H9 (cell line): ENCODE data around the gene IGFLR1. TPM values are rescaled to one million over a fixed set of nuclear protein-coding genes. Genes with fewer than 3 reads are reported as not detected.

Experiments used
- DNase-seq: peaks from one replicate; pipeline ENCODE4 v3.0.0-alpha.2; 2017
- H2AFZ ChIP-seq: one replicate; pipeline ENCODE4 v1.6.1; 2013; ENCODE audit warnings: mild to moderate bottlenecking, low read length, control low read depth, moderate library complexity
- H2AK5ac ChIP-seq: 2 replicates; pipeline ENCODE4 v1.6.1; 2013; ENCODE audit warnings: low read length, control low read depth, mixed read lengths; ENCODE audit not compliant: insufficient read length
- H2BK120ac ChIP-seq: one replicate; pipeline ENCODE4 v1.6.1; 2013; ENCODE audit warnings: low read depth, mild to moderate bottlenecking, low read length, control low read depth, inconsistent platforms; ENCODE audit not compliant: poor library complexity, severe bottlenecking
- H2BK12ac ChIP-seq: 2 replicates; pipeline ENCODE4 v1.6.1; 2013; ENCODE audit warnings: low read length, control low read depth, mixed read lengths, low read depth; ENCODE audit not compliant: insufficient read length
- H2BK15ac ChIP-seq: 2 replicates; pipeline ENCODE4 v1.6.1; 2013; ENCODE audit warnings: low read depth, low read length, control low read depth
- H2BK20ac ChIP-seq: one replicate; pipeline ENCODE4 v1.6.1; 2013; ENCODE audit warnings: low read depth, mild to moderate bottlenecking, low read length, control low read depth, inconsistent platforms; ENCODE audit not compliant: poor library complexity, severe bottlenecking
- H2BK5ac ChIP-seq: 2 replicates; pipeline ENCODE4 v1.6.1; 2013; ENCODE audit warnings: low read length, control low read depth, mixed read lengths; ENCODE audit not compliant: insufficient read length
- H3K14ac ChIP-seq: 2 replicates; pipeline ENCODE4 v1.6.1; 2013; ENCODE audit warnings: low read length, control low read depth; ENCODE audit not compliant: insufficient read depth
- H3K18ac ChIP-seq: 2 replicates; pipeline ENCODE4 v1.6.1; 2013; ENCODE audit warnings: low read depth, mild to moderate bottlenecking, mixed read lengths, low read length, control low read depth; ENCODE audit not compliant: insufficient read length
- H3K23ac ChIP-seq: 2 replicates; pipeline ENCODE4 v1.6.1; 2013; ENCODE audit warnings: low read length, control low read depth, mixed read lengths, low read depth; ENCODE audit not compliant: insufficient read length
- H3K23me2 ChIP-seq: 2 replicates; pipeline ENCODE4 v1.6.1; 2013; ENCODE audit warnings: low read depth, mild to moderate bottlenecking, mixed read lengths, low read length, control low read depth; ENCODE audit not compliant: insufficient read length, poor library complexity, severe bottlenecking
- H3K27ac ChIP-seq: 2 replicates; pipeline ENCODE4 v1.5.1; 2013; ENCODE audit warnings: low read length, control low read depth, mixed read lengths, low read depth; ENCODE audit not compliant: insufficient read length
- H3K27me3 ChIP-seq: 2 replicates; pipeline ENCODE4 v1.6.1; 2013; ENCODE audit warnings: low read length, control low read depth, inconsistent platforms; ENCODE audit not compliant: insufficient read depth
- H3K4ac ChIP-seq: 2 replicates; pipeline ENCODE4 v1.6.1; 2013; ENCODE audit warnings: low read depth, mild to moderate bottlenecking, control low read depth, inconsistent platforms, low read length, moderate library complexity
- H3K4me1 ChIP-seq: 2 replicates; pipeline ENCODE4 v1.6.1; 2013; ENCODE audit warnings: low read length, control low read depth, inconsistent platforms; ENCODE audit not compliant: insufficient read depth
- H3K4me2 ChIP-seq: 2 replicates; pipeline ENCODE4 v1.6.1; 2013; ENCODE audit warnings: low read length, control low read depth, mixed read lengths; ENCODE audit not compliant: insufficient read length, insufficient read depth
- H3K56ac ChIP-seq: 2 replicates; pipeline ENCODE4 v1.6.1; 2013; ENCODE audit warnings: low read depth, mild to moderate bottlenecking, mixed read lengths, low read length, control low read depth; ENCODE audit not compliant: insufficient read length
- H3K79me1 ChIP-seq: 2 replicates; pipeline ENCODE4 v1.6.1; 2013; ENCODE audit warnings: low read depth, mild to moderate bottlenecking, moderate library complexity, low read length, control low read depth, inconsistent platforms; ENCODE audit not compliant: insufficient read depth, poor library complexity, severe bottlenecking
- H3K79me2 ChIP-seq: 2 replicates; pipeline ENCODE4 v1.6.1; 2013; ENCODE audit warnings: low read length, control low read depth, inconsistent platforms; ENCODE audit not compliant: insufficient read depth
- H3K9ac ChIP-seq: 2 replicates; pipeline ENCODE4 v1.6.1; 2013; ENCODE audit warnings: low read length, control low read depth, mixed read lengths; ENCODE audit not compliant: insufficient read length; ENCODE audit errors: extremely low read depth
- H3K9me3 ChIP-seq: one replicate; pipeline ENCODE4 v1.6.1; 2013; ENCODE audit warnings: low read depth, low read length, inconsistent platforms; ENCODE audit not compliant: control insufficient read depth
- H3T11ph ChIP-seq: one replicate; pipeline ENCODE4 v1.6.1; 2013; ENCODE audit warnings: mild to moderate bottlenecking, low read length, control low read depth, inconsistent platforms
- H4K20me1 ChIP-seq: one replicate; pipeline ENCODE4 v1.6.1; 2013; ENCODE audit not compliant: control insufficient read depth, insufficient read length, insufficient read depth
- H4K5ac ChIP-seq: 2 replicates; pipeline ENCODE4 v1.6.1; 2013; ENCODE audit warnings: low read depth, mild to moderate bottlenecking, mixed read lengths, low read length, control low read depth; ENCODE audit not compliant: insufficient read length
- H4K8ac ChIP-seq: replicated peaks from 2 replicates; pipeline ENCODE4 v1.6.1; 2013; ENCODE audit warnings: low read length, control low read depth, mixed read lengths, low read depth; ENCODE audit not compliant: insufficient read length
- H4K91ac ChIP-seq: 2 replicates; pipeline ENCODE4 v1.6.1; 2013; ENCODE audit warnings: low read depth, mild to moderate bottlenecking, moderate library complexity, mixed read lengths, low read length, control low read depth; ENCODE audit not compliant: insufficient read length
- H3K27ac Mint-ChIP-seq, 3 experiments: 2 replicates in 2 of 3; 3 replicates in 1 of 3; pipeline ENCODE4 v1.8.0; 2020 to 2021; ENCODE audit warnings: mixed read lengths in 3 of 3, mild to moderate bottlenecking in 1 of 3, moderate library complexity in 1 of 3
- H3K27me3 Mint-ChIP-seq: 2 replicates; pipeline ENCODE4 v1.8.0; 2021; ENCODE audit warnings: low read depth, mild to moderate bottlenecking, moderate library complexity, mixed read lengths
- H3K36me3 Mint-ChIP-seq, 3 experiments: 2 replicates in 2 of 3; 3 replicates in 1 of 3; pipeline ENCODE4 v1.8.0; 2020 to 2021; ENCODE audit warnings: low read depth in 3 of 3, mixed read lengths in 3 of 3; ENCODE audit not compliant: insufficient read depth in 1 of 3
- H3K4me1 Mint-ChIP-seq, 2 experiments: 2 replicates each; pipeline ENCODE4 v1.8.0; 2020; ENCODE audit warnings: mixed read lengths in 2 of 2
- H3K4me3 Mint-ChIP-seq, 2 experiments: 2 replicates in 1 of 2; 3 replicates in 1 of 2; pipeline ENCODE4 v1.8.0; 2020 to 2021; ENCODE audit warnings: mild to moderate bottlenecking in 2 of 2, mixed read lengths in 2 of 2, moderate library complexity in 1 of 2
- H3K9me3 Mint-ChIP-seq, 2 experiments: 2 replicates in 1 of 2; 3 replicates in 1 of 2; pipeline ENCODE4 v1.8.0; 2020; ENCODE audit warnings: mild to moderate bottlenecking in 2 of 2, mixed read lengths in 2 of 2, moderate library complexity in 1 of 2
- WGBS: extraction: QIAGEN DNeasy Blood & Tissue Kit; methylation state at CpG from one replicate; pipeline ENCODE4 v1.1.7; 2013; ENCODE audit warnings: missing lambda C conversion rate, low lambda C conversion rate, mixed read lengths; ENCODE audit not compliant: insufficient read length; ENCODE audit errors: extremely low coverage; 5-methylcytosine and 5-hydroxymethylcytosine counted together
- total RNA-seq: library from RNA; stranded (reverse); gene quantifications from 2 replicates; pipeline ENCODE4 v1.2.1, GENCODE V29; 2021
- TF ChIP-seq, protein P1 (sequence below): fragments of 200-600 bp; sonication (generic); conservative IDR thresholded peaks from 3 replicates; pipeline ENCODE4 v1.8.0; 2021; ENCODE audit warnings: antibody characterized with exemption, mild to moderate bottlenecking

The IGFLR1 gene
- total RNA-seq, 1 experiment from 2014 or later = 2.9 TPM

DNA sequence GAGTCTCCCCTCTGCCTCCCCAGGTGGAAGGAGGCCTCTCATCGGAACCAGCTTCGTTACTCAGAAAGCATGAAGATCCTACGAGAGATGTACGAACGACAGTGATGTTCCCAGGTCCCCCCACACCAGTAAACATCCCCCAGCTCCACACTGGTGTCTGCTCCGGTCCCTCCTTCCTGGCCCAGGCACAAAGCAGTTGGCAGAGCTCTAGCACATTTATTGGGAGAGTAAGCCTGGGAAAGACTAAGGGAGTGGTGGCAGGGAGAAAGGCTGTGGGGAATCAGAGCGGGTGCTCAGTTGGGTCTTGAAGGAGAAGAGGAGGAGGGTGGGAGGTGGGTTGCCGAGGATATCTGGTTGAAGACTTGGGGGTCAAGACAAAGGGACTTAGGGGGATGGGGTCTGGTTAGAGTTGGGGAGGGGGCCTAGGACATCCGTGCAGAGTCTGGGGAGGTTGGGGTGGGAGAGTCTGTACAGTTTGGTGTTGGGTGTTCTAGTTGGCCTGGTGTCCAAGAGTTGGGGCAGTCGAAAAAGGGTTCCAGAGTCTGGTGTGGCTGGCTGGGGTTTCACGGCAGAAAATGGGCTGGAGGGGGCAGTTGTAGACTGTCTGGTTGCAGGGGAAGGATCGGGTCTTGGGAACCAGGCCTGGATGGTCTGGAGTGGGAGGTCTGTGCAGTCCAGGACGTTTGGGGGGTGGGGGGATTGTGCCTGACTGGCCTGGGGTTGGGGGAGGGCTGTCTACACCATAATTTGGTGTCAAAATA is 12.3 kb upstream of the IGFLR1 start:
- H4K8ac ChIP-seq = no peak overlapping the region
- H3K9ac ChIP-seq = no peak overlapping the region
- no CpG with 5 or more reads among the region's 13 CpGs for whole genome bisulfite sequencing
- no peak overlapping the region for H2AFZ ChIP-seq
- H3K36me3 Mint-ChIP-seq = peaks cover 0 to 5% (median 3%) of the 10 kb centered on the region in 3 experiments; a peak in 3 of 7 replicates
- H3K79me1 ChIP-seq = no peaks in the 10 kb centered on the region
- H4K20me1 ChIP-seq = no peaks in the 10 kb centered on the region
- H3K27ac ChIP-seq = no peak overlapping the region
- no peak overlapping the region for H3K4ac ChIP-seq
- H3K14ac ChIP-seq = no peak overlapping the region
- no peak overlapping the region for H2AK5ac ChIP-seq
- H3K79me2 ChIP-seq = no peaks in the 10 kb centered on the region
- no peak overlapping the region for H4K91ac ChIP-seq
- no peak overlapping the region for H2BK5ac ChIP-seq
- no peak overlapping the region for H2BK20ac ChIP-seq
- peak; percentile 21 for DNase-seq
- H3K4me1 Mint-ChIP-seq = peaks cover 12 to 22% of the 10 kb centered on the region in 2 experiments
- no peak overlapping the region for H4K5ac ChIP-seq
- H3K27ac Mint-ChIP-seq = no peak overlapping the region
- no peaks in the 10 kb centered on the region for H3K27me3 ChIP-seq
- H3K4me3 Mint-ChIP-seq = peak overlapping the region; percentile 55 to 72
- no peak overlapping the region for H2BK12ac ChIP-seq
- no peaks in the 10 kb centered on the region for H3K9me3 Mint-ChIP-seq
- no peaks in the 10 kb centered on the region for H3K9me3 ChIP-seq
- no peak overlapping the region for H2BK120ac ChIP-seq
- peaks cover 7% of the 10 kb centered on the region for H3K27me3 Mint-ChIP-seq
- no peak overlapping the region for H3K23ac ChIP-seq
- H3K4me2 ChIP-seq = no peak overlapping the region
- H3K56ac ChIP-seq = no peak overlapping the region
- H3K4me1 ChIP-seq = no peaks in the 10 kb centered on the region
- no peak overlapping the region for H2BK15ac ChIP-seq
- peaks cover 15% of the 10 kb centered on the region for H3K23me2 ChIP-seq
- H3T11ph ChIP-seq = no peak overlapping the region
- TF ChIP-seq, protein P1, sequence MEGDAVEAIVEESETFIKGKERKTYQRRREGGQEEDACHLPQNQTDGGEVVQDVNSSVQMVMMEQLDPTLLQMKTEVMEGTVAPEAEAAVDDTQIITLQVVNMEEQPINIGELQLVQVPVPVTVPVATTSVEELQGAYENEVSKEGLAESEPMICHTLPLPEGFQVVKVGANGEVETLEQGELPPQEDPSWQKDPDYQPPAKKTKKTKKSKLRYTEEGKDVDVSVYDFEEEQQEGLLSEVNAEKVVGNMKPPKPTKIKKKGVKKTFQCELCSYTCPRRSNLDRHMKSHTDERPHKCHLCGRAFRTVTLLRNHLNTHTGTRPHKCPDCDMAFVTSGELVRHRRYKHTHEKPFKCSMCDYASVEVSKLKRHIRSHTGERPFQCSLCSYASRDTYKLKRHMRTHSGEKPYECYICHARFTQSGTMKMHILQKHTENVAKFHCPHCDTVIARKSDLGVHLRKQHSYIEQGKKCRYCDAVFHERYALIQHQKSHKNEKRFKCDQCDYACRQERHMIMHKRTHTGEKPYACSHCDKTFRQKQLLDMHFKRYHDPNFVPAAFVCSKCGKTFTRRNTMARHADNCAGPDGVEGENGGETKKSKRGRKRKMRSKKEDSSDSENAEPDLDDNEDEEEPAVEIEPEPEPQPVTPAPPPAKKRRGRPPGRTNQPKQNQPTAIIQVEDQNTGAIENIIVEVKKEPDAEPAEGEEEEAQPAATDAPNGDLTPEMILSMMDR = no peak
- H3K18ac ChIP-seq = no peak overlapping the region
